Stimulated activated CD4-positive, alpha-beta T cell treated with anti-CD3 and anti-CD28 coated beads, Interleukin-15, amount 100 ng/mL, for 48 hours (primary cell): ENCODE data around the gene EGLN2.
"Not testable (repeated sequence)": the region's sequence is repeated elsewhere in the genome, so short reads cannot be mapped to it uniquely, and the experiment has no call there.

ENCODE experiments used
- DNase-seq, 2 donors: peaks; one replicate each; pipeline ENCODE4 v3.0.0-alpha.2; 2020; ENCODE audit warnings: low read depth in 2 of 2

The EGLN2 gene

GRCh38 chr19:40842997-40843652, 44.1 kb downstream of the EGLN2 start:
- not testable (repeated sequence) for DNase-seq

- DNase-seq = peak; percentile 48 to 72
Measured at GRCh38 chr19:40843653-40844052, 44.7 kb downstream of the EGLN2 start.

DNA sequence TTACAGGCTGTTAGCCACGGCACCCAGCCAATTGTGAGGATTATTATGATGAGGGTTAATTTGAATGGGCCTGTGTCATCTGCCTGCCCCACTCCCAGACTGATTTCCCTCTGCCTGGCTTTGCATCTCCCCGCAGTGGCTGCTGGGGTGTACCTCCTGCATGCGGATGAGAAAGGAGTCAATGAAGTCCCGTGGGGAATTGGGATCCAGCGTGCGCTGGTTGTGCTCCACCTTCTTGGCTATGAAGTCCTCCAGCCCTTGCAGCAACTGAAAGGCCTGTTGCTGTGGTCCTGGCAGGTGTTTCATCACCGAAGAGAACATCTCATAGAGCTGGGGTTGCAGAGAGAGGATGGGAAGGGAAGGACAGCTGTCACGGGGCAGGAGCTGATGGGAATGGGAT, 47.7 kb downstream of the EGLN2 start:
- not testable (repeated sequence) for DNase-seq

GRCh38 chr19:40850277-40850676, 51.3 kb downstream of the EGLN2 start, which contains the start of gene CYP2A6:
Gene CYP2A6, minus strand, starts transcription at chr19:40850447. Its CDS starts 21 bp downstream, at chr19:40850426.
- not testable (repeated sequence) for DNase-seq

DNA sequence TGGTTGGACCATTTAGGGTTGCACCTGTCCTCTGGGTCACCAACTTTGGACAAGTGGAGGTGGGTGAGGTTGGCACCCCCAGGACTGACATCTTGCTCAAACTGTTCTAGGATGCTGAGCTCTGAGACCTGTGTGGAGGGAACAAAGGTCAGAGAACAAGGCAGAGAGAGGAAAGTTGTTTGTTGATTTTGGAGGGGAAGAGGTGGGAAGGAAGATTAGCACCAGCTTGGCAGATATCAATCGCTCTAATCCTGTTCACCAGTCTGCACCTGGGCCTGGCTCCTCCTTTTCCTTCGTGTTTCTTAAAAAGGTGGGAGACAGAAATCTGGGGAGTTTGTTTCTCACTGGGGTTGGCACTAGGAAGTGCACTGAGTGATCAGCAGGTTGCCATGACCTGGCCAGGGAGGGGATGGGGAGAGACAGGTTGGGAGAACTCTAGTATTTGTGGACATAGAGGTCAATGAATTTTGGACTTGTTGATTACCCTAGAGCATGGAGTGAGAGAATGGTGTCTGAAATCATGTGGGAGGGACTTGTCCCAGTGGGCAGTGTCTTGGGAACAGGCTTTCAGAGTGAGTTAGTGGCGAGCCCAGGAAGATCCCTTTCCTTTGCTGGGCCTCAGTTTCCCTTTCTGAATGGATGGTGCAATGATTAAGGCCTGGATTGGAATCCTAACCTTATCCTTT, 53.6 kb downstream of the EGLN2 start:
- DNase-seq = not testable (repeated sequence)
